Fibroblast of the aortic adventitia (primary cell): ENCODE data around the gene NSRP1. TPM values are rescaled to one million over a fixed set of nuclear protein-coding genes. Genes with fewer than 3 reads are reported as not detected.
"Not testable (repeated sequence)": the region's sequence is repeated elsewhere in the genome, so short reads cannot be mapped to it uniquely, and the experiment has no call there.

ENCODE experiments used
- DNase-seq: peaks from one replicate; pipeline ENCODE4 v3.0.0-alpha.2; 2010; ENCODE audit warnings: low read depth
- H3K4me3 ChIP-seq: 2 replicates; pipeline ENCODE4 v1.5.1; 2011; ENCODE audit warnings: low read depth, mild to moderate bottlenecking, control low read depth, low read length, moderate library complexity
- CTCF ChIP-seq: IDR thresholded peaks from 2 replicates; pipeline ENCODE4 v1.5.1; 2011; ENCODE audit warnings: mild to moderate bottlenecking, low read length, control low read depth, inconsistent platforms; ENCODE audit not compliant: insufficient read depth
- total RNA-seq: library from RNA; depleted of rRNA; stranded (reverse); fragments of >200 nt; gene quantifications from 2 replicates; pipeline ENCODE4 v1.2.3, GENCODE V29; 2012; ENCODE audit warnings: low replicate concordance

Gene NSRP1
- total RNA-seq, 1 donor: 13.4 TPM

GRCh38 chr17:30200106-30200505 is 83.5 kb downstream of the NSRP1 start:
- no peak overlapping the region for H3K4me3 ChIP-seq
- DNase-seq: no peak
- TF ChIP-seq CTCF: no peak

GRCh38 chr17:30200656-30201055 is 84.0 kb downstream of the NSRP1 start:
- not testable (repeated sequence) for DNase-seq, H3K4me3 ChIP-seq

GRCh38 chr17:30203471-30203981 is 86.9 kb downstream of the NSRP1 start:
- TF ChIP-seq CTCF: no peak
- H3K4me3 ChIP-seq: no peak overlapping the region
- no peak for DNase-seq

- H3K4me3 ChIP-seq: no peak overlapping the region
- TF ChIP-seq CTCF: no peak
- DNase-seq: no peak
Observed at GRCh38 chr17:30207655-30208054, 91.0 kb downstream of the NSRP1 start.

GRCh38 chr17:30208214-30208613 is 91.6 kb downstream of the NSRP1 start:
- no peak for DNase-seq
- no peak for TF ChIP-seq CTCF
- H3K4me3 ChIP-seq: no peak overlapping the region

GRCh38 chr17:30209930-30210329 is 93.3 kb downstream of the NSRP1 start:
- TF ChIP-seq CTCF: no peak
- no peak overlapping the region for H3K4me3 ChIP-seq

GRCh38 chr17:30210366-30210765 is 93.8 kb downstream of the NSRP1 start:
- DNase-seq: no peak
- TF ChIP-seq CTCF: no peak
- H3K4me3 ChIP-seq: no peak overlapping the region

More at GRCh38 chr17:30209930-30210329, 93.3 kb downstream of the NSRP1 start:
- no peak for DNase-seq

- no peak for TF ChIP-seq CTCF
- H3K4me3 ChIP-seq: no peak overlapping the region
- no peak for DNase-seq
Observed at GRCh38 chr17:30210901-30211300, 94.3 kb downstream of the NSRP1 start.
